SKM-1 (cell line): ENCODE data around the gene THOP1.

Source experiments
- DNase-seq: peaks from one replicate; lab custom pipeline; 2025; ENCODE audit not compliant: unreplicated experiment; lab: John Stamatoyannopoulos, UW

Gene THOP1

GRCh38 chr19:2850256-2850925, 65.1 kb downstream of the THOP1 start:
- no peak for DNase-seq

- DNase-seq = no peak
Observed at GRCh38 chr19:2852598-2852997, 67.3 kb downstream of the THOP1 start.

GRCh38 chr19:2853015-2853606, 67.8 kb downstream of the THOP1 start:
- DNase-seq = no peak

GRCh38 chr19:2854849-2855248, 69.5 kb downstream of the THOP1 start:
- DNase-seq = no peak

GRCh38 chr19:2856457-2857050, 71.3 kb downstream of the THOP1 start:
- DNase-seq = no peak

- no peak for DNase-seq
Observed at GRCh38 chr19:2858864-2859263, 73.6 kb downstream of the THOP1 start.

GRCh38 chr19:2863816-2864215, 78.5 kb downstream of the THOP1 start:
- no peak for DNase-seq
